ENCODE measurements around the gene GATA5.

GATA5 gene

GRCh38 chr20:62487118-62487517, 11.3 kb upstream of the GATA5 start:
- no peak for DNase-seq

- no peak for DNase-seq
These were observed 10.7 kb upstream of the GATA5 start for GRCh38 chr20:62486484-62486883.

GRCh38 chr20:62485701-62486089, 9.9 kb upstream of the GATA5 start:
- no peak for DNase-seq

- peak; percentile 6 for DNase-seq
These were observed 9.4 kb upstream of the GATA5 start for GRCh38 chr20:62485062-62485700.

GRCh38 chr20:62484478-62484877, 8.7 kb upstream of the GATA5 start:
- no peak for DNase-seq

- no peak for DNase-seq
These were observed 8.0 kb upstream of the GATA5 start for GRCh38 chr20:62483613-62484458.

- no peak for DNase-seq
These were observed 7.2 kb upstream of the GATA5 start for GRCh38 chr20:62482974-62483373.

GRCh38 chr20:62482146-62482809, 6.5 kb upstream of the GATA5 start:
- DNase-seq, result no peak

- DNase-seq, result no peak
These were observed 5.8 kb upstream of the GATA5 start for GRCh38 chr20:62481425-62482145.

GRCh38 chr20:62480318-62480717, 4.5 kb upstream of the GATA5 start:
- no peak for DNase-seq

GRCh38 chr20:62479656-62480055, 3.9 kb upstream of the GATA5 start:
- DNase-seq, result no peak

GRCh38 chr20:62479156-62479555, 3.4 kb upstream of the GATA5 start:
- no peak for DNase-seq

GRCh38 chr20:62477669-62478455, 2.1 kb upstream of the GATA5 start:
- DNase-seq, result no peak

- no peak for DNase-seq
These were observed 452 bp upstream of the GATA5 start for GRCh38 chr20:62476056-62476838.

- DNase-seq, result no peak
These were observed 596 bp downstream of the GATA5 start for GRCh38 chr20:62475027-62475771.

GRCh38 chr20:62474604-62475026, 1.2 kb downstream of the GATA5 start:
- no peak for DNase-seq

- DNase-seq, result no peak
These were observed 1.8 kb downstream of the GATA5 start for GRCh38 chr20:62473717-62474603.

- DNase-seq, result no peak
These were observed 2.7 kb downstream of the GATA5 start for GRCh38 chr20:62472941-62473585.
